RPMI7951 (cell line): Measurements from ENCODE around the gene ZCCHC9. TPM values are rescaled to one million over a fixed set of nuclear protein-coding genes. Genes with fewer than 3 reads are reported as not detected.
A peak's percentile ranks its signal among the peaks of the same experiment; 100 is the strongest.
"Not testable (repeated sequence)": the region's sequence is repeated elsewhere in the genome, so short reads cannot be mapped to it uniquely, and the experiment has no call there.

ENCODE experiments used
- DNase-seq: peaks from one replicate; pipeline ENCODE4 v3.0.0-alpha.2; 2012; ENCODE audit warnings: low read depth
- total RNA-seq: library from RNA; depleted of rRNA; stranded (reverse); fragments of >200 nt; shearing (Covaris generic); gene quantifications from 2 replicates; pipeline ENCODE4 v1.2.3, GENCODE V29; 2014; rRNA removed

Gene ZCCHC9, protein sequence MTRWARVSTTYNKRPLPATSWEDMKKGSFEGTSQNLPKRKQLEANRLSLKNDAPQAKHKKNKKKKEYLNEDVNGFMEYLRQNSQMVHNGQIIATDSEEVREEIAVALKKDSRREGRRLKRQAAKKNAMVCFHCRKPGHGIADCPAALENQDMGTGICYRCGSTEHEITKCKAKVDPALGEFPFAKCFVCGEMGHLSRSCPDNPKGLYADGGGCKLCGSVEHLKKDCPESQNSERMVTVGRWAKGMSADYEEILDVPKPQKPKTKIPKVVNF
- 25.0 and 29.6 TPM in 2 replicates for total RNA-seq

DNA sequence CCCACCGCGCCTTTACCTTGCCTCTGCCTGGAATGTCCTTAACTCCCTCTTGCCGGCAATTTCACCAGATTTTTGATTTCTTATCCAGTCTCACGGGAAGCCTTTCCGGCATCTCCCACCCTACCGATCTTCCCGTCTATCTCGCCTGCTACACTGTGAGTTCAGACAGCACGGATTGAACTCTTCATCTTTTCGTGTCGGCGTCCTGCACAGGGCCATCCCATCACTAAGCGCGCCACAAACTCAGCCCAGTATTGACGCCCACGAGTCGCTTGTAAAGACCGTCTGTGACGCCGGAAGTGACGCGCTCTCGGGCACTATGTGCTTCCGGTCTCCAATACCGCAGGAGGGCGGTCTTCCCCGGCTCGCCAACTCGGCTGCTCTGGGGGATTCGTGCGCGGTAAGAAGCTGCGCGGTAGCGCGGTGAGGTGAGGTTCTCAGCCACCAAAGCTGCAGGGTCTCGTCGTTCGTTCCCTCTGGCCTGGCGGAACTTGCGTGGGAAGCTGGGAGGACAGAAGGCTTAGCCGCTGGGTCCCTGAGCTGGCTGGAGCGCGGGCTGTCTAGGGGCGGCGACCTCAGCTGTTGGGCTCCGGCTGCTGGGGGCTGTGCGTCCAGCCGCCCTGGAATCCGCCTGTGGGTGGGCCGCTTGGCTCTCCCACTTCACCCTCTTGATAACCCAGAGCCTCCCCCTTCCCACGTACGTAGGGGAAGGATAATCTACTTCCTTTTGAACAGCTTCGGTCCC is at the start of gene ZCCHC9:
TSS of gene ZCCHC9 (plus strand) at position 317 of the 745 bp plus-strand sequence. CDS start 3,171 bp downstream, outside the sequence.
- DNase-seq = peak; percentile 92

DNA sequence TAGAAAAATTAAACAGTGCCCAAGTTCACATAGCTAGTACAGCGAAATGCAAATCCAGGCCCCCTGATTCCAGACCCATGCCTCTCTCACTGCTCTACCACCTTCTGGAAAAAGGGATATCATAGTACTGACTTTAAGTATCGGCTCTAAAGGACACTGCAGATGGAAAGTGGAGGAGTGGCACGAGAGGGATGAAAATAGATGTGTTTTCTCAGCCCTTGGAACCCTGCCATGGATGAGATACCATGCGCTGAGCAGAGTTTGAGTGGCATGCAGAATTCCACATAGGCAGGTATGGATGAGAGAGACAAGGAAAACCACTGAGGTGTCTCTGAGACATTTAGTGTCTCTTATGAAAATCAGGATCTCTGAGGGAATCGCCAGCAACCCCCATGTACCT is 49.5 kb upstream of the ZCCHC9 start:
- no peak for DNase-seq

DNA sequence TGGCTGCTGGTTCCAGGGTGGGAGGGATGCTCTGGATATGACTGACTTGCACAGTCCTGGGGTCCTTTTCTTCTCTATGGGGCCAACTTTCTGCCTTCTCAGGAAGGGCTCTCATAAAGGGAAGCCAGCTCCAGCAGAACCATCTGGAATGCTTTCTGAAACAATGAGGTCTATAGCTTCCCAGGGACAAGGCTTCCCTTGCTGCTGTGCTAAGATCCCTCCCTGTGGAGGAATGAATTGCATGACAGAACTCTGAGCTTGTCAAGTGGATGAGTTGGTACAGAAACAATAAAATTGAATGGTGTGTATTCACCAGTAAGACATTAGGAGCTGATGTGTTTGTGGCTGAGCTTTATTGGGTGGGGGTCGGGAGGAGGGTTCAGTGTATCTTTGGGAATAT is 48.5 kb upstream of the ZCCHC9 start:
- no peak for DNase-seq

DNA sequence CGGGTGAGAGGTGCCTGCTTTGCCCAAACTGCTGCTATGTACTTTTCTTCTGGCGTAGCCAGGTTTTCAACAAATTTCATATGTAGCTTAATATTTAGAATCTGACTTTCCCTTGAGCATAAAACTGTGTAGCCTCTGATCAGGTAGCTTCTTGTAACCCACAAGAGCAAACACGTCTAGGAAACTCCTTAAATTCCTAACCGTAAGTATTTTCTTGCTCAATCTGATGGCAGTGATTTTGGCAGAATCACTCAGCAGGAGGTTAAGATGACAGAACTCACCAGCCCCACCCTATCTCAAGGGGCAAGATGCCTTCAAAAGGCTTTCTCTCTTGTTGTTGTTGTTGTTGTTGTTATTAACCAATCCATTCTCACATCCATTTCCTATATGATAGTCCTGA is 47.5 kb upstream of the ZCCHC9 start:
- no peak for DNase-seq

DNA sequence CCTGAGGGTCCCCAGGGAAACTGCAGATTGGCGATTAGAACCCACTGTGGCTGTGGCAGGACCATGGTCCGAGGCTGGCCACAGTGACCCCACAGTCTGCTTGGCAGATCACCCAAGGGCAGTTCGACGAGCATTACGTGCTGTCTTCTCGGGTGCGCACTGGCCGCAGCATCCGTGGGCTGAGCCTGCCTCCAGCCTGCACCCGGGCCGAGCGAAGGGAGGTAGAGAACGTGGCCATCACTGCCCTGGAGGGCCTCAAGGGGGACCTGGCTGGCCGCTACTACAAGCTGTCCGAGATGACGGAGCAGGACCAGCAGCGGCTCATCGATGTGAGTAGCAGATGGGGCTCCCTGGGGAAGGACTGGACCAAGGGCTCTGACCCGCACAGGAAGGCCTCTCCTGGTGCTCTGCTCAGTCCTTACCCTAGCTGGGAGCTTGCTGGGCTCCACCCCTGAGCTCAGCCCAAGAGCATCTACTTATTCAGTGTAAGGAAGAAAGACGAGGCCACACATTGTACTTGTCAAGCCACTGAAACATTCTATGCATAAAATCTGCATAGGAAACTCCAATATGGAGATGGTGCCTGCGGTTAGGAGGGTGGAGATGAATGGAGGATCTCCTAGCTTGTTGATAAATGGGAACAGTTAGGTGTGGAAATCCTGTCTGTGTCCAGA is 46.4 kb upstream of the ZCCHC9 start:
- no peak for DNase-seq

DNA sequence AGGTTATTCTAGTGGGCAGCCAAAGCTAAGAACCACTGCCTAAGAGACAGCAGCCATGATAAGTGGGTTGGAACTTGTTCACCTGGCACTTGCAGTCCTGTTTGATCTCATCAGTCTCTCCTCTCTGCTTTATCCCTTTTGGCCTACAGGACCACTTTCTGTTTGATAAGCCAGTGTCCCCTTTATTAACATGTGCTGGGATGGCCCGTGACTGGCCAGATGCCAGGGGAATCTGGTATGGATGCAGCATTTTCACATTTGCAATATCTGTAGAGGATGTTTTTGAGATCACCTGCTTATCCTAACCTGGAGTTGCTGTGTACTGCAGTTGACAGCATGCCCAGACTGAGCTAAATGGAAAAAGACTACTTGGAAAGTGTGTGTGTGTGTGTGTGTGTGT is 44.6 kb upstream of the ZCCHC9 start:
- no peak for DNase-seq

DNA sequence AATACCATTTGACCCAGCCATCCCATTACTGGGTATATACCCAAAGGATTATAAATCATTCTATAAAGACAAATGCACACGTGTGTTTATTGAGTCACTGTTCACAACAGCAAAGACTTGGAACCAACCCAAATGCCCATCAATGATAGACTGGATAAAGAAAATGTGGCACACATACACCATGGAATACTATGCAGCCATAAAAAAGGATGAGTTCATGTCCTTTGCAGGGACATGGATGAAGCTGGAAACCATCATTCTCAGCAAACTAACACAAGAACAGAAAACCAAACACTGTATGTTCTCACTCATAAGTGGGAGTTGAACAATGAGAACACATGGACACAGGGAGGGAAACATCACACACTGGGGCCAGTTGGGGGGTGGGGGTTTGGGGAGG is 38.6 kb upstream of the ZCCHC9 start:
- DNase-seq = not testable (repeated sequence)

DNA sequence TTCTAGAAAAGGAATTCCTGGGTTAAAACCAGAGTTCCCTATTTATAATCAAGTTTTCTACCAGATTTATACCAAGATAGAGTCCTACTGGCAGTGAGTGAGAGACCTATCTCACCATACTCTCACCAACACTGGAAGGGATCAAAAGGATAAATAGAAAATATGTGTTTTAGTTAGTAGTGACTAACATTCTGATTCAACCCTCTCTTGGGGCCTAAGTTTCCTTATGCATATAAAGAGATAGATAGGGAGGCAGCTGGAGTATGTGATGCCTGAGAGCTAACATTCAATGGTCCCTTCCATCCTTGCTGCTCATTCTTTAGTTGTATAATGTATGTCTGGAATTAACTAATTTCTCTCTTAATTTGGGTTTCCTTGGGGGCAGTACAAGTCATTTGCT is 36.3 kb upstream of the ZCCHC9 start:
- no peak for DNase-seq

DNA sequence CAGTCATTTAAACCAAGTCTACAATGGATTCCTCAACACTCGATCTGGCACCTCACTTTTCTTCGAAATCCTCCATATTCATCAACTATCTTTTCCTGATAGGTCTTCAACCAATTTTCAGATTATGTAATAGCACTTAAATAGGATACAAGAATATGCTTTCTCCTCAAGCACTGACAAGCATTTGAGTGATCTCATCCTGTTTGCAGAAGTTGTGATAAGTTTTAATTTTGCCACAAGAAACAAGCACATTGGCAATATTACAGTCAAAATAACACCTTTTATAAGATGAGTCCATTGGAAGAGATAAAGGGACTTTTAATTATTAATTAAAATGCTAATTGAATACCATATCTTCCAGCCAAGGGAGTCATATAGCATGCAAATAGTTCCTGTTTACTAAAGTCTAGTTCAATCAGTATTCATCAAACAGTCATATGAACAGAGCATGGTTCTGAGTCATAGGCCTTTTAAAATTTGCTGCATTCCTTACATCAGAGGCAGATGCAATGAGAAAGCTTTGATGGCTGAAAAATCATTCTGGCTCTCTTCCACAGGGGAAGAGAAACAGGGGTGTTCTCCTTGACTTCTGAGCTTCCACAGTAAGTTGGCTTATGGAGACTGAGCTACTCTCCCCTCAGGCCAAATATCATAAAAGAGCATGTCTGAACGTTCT is 32.7 kb upstream of the ZCCHC9 start:
- DNase-seq = peak; percentile 80

DNA sequence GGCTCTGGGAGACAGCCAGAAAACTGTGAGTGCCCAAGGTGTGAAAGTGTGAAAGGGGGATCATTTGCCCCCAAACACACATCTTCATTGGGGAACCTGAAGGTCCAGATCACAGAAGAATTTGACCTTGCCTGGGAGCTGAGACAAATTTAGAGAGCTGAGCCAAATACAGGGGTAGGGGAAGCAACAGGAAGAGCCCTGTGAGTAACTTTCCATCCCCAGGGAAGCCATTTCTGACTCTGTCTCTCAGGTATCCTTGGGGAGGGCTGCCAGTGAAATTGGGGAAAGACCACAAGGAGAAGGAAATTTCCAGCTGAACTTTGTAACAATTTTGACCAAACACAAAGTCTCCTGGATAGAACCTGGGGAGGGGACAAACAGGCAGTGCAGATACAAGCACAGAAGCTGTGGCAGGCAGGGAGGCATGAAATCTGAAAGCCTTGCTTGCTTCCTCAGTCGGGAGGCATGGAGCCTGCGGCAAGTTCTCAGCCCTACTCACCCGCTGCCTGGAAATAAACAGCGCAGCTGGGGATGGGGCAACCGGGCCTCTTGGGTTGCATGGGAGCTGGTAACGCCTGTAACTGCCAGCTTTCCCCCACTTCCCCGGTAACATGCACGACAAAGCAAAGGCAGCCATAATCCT is 31.5 kb upstream of the ZCCHC9 start:
- DNase-seq = no peak

DNA sequence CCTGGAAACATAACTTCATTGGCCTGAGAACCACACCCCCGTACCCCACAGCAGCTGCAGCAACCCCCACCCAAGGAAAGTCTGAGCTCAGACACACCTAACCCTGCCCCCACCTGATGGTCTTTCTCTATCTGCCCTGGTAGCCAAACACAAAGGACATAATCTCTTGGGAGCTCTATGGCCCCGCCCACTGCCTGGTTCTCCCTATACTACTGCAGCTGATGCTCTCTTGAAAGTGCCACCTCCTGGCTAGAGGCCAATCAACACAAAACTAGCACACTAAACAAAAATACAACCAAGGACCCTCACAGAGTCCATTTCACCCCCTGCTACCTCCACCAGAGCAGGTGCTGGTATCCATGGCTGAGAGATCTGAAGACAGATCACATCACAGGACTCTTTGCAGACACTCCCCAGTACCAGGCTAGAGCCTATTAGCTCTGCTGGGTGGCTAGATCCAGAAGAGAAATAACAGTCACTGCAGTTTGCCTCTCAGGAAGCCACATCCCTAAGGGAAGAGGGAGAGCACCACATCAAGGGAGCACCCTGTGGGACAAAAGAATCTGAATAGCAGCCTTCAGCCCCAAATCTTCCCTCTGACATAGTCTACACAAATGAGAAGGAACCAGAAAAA is 30.9 kb upstream of the ZCCHC9 start:
- DNase-seq = not testable (repeated sequence)

DNA sequence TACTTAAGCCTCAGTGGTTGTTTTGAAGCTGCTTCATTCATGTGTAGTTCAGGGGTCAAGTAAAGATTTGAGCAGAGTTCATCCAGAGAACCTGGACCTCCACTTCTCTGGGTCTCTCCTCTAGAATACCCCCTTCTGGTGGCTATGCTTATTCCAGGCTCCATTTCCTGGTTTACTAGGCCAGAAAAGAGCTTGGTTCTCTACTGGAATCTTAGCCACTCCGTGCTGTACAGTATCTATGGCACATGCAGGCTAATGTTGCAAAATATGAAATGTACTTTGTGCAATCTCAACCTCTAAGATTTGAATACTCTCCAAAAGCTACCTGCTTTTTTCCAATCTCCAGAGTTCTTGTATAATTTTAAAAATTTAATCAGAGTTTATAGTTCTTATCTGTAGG is 17.4 kb upstream of the ZCCHC9 start:
- DNase-seq = no peak

DNA sequence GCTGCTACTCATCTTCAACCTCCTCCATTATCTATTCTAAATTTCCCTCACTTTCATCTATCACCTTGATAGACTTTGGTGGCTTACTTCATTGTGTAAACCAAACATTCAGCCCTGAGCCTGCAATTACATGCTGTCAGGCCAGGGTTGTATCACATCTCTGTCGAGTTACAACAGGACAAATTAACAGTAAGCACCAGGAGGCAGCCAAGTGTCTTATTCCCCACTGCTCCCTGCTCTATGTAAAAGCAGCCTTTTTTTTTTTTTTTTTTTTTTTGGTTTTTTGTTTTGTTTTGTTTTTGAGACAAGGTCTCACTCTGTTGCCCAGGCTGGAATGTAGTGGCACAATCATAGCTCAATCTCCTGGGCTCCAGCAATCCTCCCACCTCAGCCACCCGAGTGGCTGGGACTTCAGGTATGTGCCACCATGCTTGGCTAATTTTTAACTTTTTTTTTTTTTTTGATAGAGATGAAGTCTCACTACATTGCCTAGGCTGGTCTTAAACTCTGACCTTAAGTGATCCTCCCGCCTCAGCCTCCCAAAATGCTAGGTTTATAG is 15.2 kb upstream of the ZCCHC9 start:
- no peak for DNase-seq

DNA sequence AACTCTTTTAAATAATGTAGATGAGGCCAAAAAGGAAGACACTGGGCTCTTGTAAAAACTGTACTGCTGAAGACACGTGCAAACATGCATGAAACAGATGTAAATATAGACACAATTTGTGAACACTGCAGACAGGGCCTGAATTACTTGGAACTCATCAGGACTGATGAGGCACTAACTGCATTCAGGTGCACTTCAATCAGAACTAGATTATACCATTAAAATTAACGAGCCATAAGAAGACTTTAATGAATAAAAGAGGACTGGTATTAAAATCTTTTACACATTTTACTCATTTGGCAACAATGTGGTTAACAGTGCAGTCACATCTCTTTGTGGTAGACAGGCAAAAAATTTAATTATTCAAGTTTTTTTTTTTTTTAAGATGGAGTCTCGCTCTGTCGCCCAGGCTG is 13.4 kb upstream of the ZCCHC9 start:
- no peak for DNase-seq

DNA sequence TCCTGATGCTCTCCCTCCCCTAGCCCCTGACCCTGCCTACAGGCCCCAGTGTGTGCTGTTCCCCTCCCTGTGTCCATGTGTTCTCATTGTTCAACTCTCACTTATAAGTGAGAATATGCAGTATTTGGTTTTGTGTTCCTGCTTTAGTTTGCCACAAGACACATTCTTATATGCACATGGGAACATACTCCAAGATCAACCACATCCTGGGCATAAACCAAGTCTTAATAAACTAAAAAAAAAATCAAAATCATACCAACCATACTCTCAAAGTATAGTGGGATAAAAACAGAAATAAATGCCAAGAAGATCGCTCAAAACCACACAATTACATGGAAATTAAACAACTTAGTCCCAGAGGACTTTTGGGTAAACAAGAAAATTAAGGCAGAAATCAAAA is 11.2 kb upstream of the ZCCHC9 start:
- DNase-seq = no peak

DNA sequence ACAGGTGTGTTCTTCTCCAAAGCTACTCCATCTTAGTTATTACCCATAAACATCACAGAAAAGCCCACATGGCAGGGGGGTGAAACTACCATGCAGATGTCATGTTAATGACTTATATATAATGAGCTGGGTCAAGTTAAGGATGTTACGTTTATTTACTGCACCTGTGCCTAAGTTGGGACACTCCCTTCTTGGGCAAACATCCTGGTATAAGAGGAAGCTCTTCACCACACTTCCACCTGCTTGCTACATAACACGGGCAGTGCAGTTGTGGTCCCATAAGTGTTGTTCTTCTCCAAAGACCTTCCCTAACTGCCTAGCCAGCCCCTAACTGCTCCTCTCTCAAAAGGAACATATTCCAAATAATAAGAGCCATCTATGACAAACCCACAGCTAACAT is 9.3 kb upstream of the ZCCHC9 start:
- no peak for DNase-seq

DNA sequence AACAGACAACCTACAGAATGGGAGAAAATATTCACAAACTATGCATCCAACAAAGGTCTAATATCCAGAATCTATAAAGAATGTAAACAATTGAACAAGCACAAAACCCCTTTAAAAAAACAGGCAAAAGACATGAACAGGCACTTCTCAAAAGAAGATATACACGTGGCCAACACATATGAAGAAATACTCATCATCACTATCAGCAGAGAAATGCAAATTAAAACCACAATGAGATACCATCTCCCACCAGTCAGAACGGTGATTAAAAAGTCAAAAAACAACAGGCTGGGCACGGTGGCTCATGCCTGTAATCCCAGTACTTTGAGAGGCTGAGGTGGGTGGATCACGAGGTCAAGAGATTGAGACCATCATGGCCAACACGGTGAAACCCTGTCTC is 7.4 kb upstream of the ZCCHC9 start:
- DNase-seq = not testable (repeated sequence)

DNA sequence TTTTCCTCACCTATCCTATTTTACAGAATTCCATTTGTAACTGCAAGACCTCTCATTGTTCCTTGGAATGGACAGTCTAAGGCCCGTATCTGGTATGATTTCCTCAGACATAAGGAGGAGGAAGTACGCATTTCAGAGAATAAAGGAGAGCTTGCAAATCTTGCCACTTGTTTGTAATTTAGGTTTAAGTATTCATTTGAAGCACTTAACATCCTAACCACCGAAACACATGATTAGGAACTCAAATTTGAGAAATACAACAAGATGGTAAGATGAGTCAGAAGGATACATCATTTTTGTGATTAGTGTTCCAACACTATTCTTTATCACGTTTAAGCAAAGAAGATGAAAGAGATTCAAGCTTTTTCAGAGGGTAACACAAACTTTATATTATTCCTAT is 3.9 kb upstream of the ZCCHC9 start:
- DNase-seq = no peak

DNA sequence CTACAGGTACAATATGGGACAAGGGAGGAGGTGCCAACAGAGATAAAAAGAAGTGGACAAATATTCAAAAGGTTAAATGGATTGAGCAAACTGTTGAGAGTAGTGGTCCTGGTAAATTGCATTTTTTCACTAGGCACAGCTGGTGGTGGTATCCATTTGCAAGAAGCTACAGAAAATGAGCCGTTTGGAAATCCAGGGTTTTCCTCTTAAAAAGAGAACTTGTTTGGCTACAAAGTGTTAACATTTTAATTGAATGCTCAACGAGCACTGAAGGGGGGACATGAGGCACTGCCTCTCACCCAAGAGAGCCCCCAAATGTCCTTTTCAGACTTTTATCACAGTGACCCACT is 491 bp upstream of the ZCCHC9 start:
- DNase-seq = no peak

DNA sequence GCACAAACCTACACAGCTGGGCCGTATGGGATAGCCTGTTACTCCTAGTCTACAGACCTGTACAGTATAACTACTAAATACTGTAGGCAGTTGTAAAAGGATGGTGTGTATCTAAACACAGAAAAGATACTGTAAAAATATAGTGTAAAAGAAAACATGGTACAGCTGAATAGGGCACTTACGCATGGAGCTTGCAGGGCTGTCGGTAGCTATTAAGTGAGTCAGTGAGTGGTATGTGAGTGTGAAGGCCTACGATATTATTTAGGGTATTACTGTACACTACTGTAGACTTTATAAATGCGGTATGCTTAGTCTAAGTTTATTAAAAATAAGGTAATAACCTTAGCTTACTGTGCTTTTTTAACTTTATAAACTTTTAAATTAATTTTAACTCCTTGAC is 1.2 kb downstream of the ZCCHC9 start:
- peak; percentile 3 for DNase-seq

DNA sequence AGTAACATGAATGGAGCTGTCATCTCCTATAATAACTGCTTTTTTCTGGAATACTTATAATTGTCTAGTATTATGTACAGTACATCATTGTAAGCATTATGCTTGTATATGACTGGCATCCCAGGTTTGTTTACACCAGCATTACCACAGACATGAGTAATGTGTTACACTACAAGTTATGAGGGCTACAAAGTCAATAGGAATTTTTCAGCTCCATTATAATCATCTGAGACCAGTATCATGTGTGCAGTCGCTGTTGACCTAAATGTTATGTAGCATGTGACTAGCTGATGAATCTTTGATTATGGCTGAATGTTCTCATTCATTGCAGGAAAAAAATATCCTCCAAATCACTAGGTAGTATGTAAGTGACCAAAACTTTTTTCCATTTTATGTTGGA is 2.2 kb downstream of the ZCCHC9 start:
- DNase-seq = peak; percentile 48
